OCI-LY1 (cell line): ENCODE data around the gene TMCO1.

Experiments used
- H2AFZ ChIP-seq: fragments of 200-600 bp; sonication (generic), shearing (Covaris generic); 2 replicates; pipeline ENCODE4 v1.6.0; 2014; ENCODE audit warnings: antibody characterized with exemption, mild to moderate bottlenecking, low read length
- H3F3A ChIP-seq: fragments of 200-600 bp; sonication (generic), shearing (Covaris generic); 2 replicates; pipeline ENCODE4 v1.6.0; 2014; ENCODE audit warnings: mild to moderate bottlenecking, antibody characterized with exemption, low read length, moderate library complexity; ENCODE audit not compliant: insufficient read depth
- H3K27ac ChIP-seq: fragments of 200-600 bp; sonication (generic); 2 replicates; pipeline ENCODE4 v1.5.1; 2014; ENCODE audit warnings: low read length, mixed run types, mild to moderate bottlenecking, low read depth; ENCODE audit not compliant: poor library complexity, severe bottlenecking
- H3K27me3 ChIP-seq: fragments of 200-600 bp; sonication (generic); 2 replicates; pipeline ENCODE4 v1.6.0; 2014; ENCODE audit warnings: antibody characterized with exemption, mild to moderate bottlenecking, low read length, moderate library complexity; ENCODE audit not compliant: insufficient read depth
- H3K36me3 ChIP-seq: fragments of 200-600 bp; sonication (generic); 2 replicates; pipeline ENCODE4 v1.6.1; 2014; ENCODE audit warnings: mild to moderate bottlenecking, antibody characterized with exemption, low read length, moderate library complexity, mixed read lengths; ENCODE audit not compliant: insufficient read depth
- H3K4me1 ChIP-seq: fragments of 200-600 bp; sonication (generic); 2 replicates; pipeline ENCODE4 v1.5.1; 2014; ENCODE audit warnings: mild to moderate bottlenecking, low read length, moderate library complexity; ENCODE audit not compliant: insufficient read depth, severe bottlenecking
- H3K4me2 ChIP-seq: fragments of 200-600 bp; sonication (generic), shearing (Covaris generic); 2 replicates; pipeline ENCODE4 v1.6.1; 2014; ENCODE audit warnings: low read length
- H3K4me3 ChIP-seq: fragments of 200-600 bp; sonication (generic); 2 replicates; pipeline ENCODE4 v1.5.1; 2014; ENCODE audit warnings: low read length, low read depth, mild to moderate bottlenecking, mixed read lengths; ENCODE audit not compliant: poor library complexity, severe bottlenecking
- H3K79me2 ChIP-seq: fragments of 200-600 bp; shearing (Covaris generic); 2 replicates; pipeline ENCODE4 v1.6.1; 2016; ENCODE audit warnings: mixed run types, low read length, mixed read lengths; ENCODE audit not compliant: insufficient read depth
- H3K9ac ChIP-seq: fragments of 200-600 bp; sonication (generic), shearing (Covaris generic); 2 replicates; pipeline ENCODE4 v1.6.1; 2014; ENCODE audit warnings: mild to moderate bottlenecking, low read length, mixed read lengths
- H3K9me2 ChIP-seq: fragments of 200-600 bp; sonication (generic), shearing (Covaris generic); 2 replicates; pipeline ENCODE4 v1.6.1; 2014; ENCODE audit warnings: low read depth, mild to moderate bottlenecking, low read length, mixed read lengths
- H3K9me3 ChIP-seq: fragments of 200-600 bp; shearing (Covaris generic); 2 replicates; pipeline ENCODE4 v1.6.1; 2014; ENCODE audit warnings: low read length, mixed read lengths
- H4K20me1 ChIP-seq: fragments of 200-600 bp; sonication (generic), shearing (Covaris generic); 2 replicates; pipeline ENCODE4 v1.6.0; 2016; ENCODE audit warnings: mild to moderate bottlenecking, low read length; ENCODE audit not compliant: insufficient read depth
- EZH2 ChIP-seq: fragments of 200-600 bp; sonication (generic), shearing (Covaris generic); IDR thresholded peaks from 2 replicates; pipeline ENCODE4 v1.8.0; 2017; ENCODE audit warnings: borderline replicate concordance, mixed run types, mild to moderate bottlenecking, antibody characterized with exemption, low read length, moderate library complexity, mixed read lengths
- TF ChIP-seq, protein P1 (sequence below): fragments of 200-600 bp; sonication (generic), shearing (Covaris generic); IDR thresholded peaks from 2 replicates; pipeline ENCODE4 v1.5.1; 2017; ENCODE audit warnings: mild to moderate bottlenecking, antibody characterized with exemption, low read length, moderate library complexity, mixed read lengths

The TMCO1 gene

GRCh38 chr1:165763442-165763841 is 5.2 kb downstream of the TMCO1 start:
- no peak overlapping the region for H2AFZ ChIP-seq
- no peaks in the 10 kb centered on the region for H3F3A ChIP-seq
- H3K9me2 ChIP-seq = no peaks in the 10 kb centered on the region
- no peaks in the 10 kb centered on the region for H4K20me1 ChIP-seq
- no peak overlapping the region for H3K4me2 ChIP-seq
- H3K4me3 ChIP-seq = no peak overlapping the region
- H3K9ac ChIP-seq = no peak overlapping the region
- peaks cover 15% of the 10 kb centered on the region for H3K4me1 ChIP-seq
- no peaks in the 10 kb centered on the region for H3K9me3 ChIP-seq
- H3K27me3 ChIP-seq = no peaks in the 10 kb centered on the region
- TF ChIP-seq, protein P1, sequence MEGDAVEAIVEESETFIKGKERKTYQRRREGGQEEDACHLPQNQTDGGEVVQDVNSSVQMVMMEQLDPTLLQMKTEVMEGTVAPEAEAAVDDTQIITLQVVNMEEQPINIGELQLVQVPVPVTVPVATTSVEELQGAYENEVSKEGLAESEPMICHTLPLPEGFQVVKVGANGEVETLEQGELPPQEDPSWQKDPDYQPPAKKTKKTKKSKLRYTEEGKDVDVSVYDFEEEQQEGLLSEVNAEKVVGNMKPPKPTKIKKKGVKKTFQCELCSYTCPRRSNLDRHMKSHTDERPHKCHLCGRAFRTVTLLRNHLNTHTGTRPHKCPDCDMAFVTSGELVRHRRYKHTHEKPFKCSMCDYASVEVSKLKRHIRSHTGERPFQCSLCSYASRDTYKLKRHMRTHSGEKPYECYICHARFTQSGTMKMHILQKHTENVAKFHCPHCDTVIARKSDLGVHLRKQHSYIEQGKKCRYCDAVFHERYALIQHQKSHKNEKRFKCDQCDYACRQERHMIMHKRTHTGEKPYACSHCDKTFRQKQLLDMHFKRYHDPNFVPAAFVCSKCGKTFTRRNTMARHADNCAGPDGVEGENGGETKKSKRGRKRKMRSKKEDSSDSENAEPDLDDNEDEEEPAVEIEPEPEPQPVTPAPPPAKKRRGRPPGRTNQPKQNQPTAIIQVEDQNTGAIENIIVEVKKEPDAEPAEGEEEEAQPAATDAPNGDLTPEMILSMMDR = no peak
- no peak for TF ChIP-seq EZH2
- peaks cover 7% of the 10 kb centered on the region for H3K79me2 ChIP-seq
- peaks cover 59% of the 10 kb centered on the region for H3K36me3 ChIP-seq
- no peak overlapping the region for H3K27ac ChIP-seq

- Histone ChIP-seq H3F3A (no peaks in the 10 kb centered on the region), H2AFZ (no peak overlapping the region), H3K79me2 (0 out of 2 replicates have a peak, but pooled peaks cover under 1% of the 10 kb centered on the region), H3K36me3 (peaks cover 61% of the 10 kb centered on the region), H3K27ac (no peak overlapping the region), H4K20me1 (no peaks in the 10 kb centered on the region), H3K4me3 (no peak overlapping the region), H3K4me1 (peaks cover 9% of the 10 kb centered on the region), H3K4me2 (no peak overlapping the region), H3K9me2 (no peaks in the 10 kb centered on the region), H3K9ac (no peak overlapping the region), H3K27me3 (no peaks in the 10 kb centered on the region), H3K9me3 (no peaks in the 10 kb centered on the region)
- no peak for TF ChIP-seq EZH2
- TF ChIP-seq, protein P1 = no peak
These were observed 5.9 kb downstream of the TMCO1 start for GRCh38 chr1:165762725-165763124.

DNA sequence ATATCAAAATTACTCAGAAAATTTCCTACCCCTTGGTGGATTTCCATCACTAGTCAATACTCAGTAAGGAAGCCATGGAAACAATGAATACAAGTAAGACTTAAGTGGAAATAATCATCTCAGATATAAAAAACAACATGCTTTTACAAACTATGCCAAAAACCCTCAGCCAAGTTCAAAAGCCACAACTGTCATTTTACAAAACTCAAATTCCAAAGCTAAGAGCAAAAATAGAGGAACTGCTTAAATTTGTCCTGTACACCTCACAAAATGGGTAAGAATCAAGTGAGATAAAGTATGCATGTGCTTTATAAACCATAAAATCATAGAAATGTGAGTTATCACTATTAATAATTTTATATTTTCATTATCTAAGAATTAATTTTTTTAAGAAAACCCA is 9.6 kb downstream of the TMCO1 start:
- Histone ChIP-seq H3K4me1 (no peaks in the 10 kb centered on the region), H3K27ac (no peak overlapping the region), H3K9me2 (no peaks in the 10 kb centered on the region), H3K79me2 (0 out of 2 replicates have a peak, but pooled peaks cover 3% of the 10 kb centered on the region), H3K27me3 (no peaks in the 10 kb centered on the region), H3K4me3 (no peak overlapping the region), H3K4me2 (no peak overlapping the region), H2AFZ (no peak overlapping the region), H3K36me3 (peaks cover 46% of the 10 kb centered on the region), H4K20me1 (no peaks in the 10 kb centered on the region), H3K9ac (no peak overlapping the region), H3K9me3 (no peaks in the 10 kb centered on the region), H3F3A (no peaks in the 10 kb centered on the region)
- TF ChIP-seq, protein P1 = no peak
- TF ChIP-seq EZH2 = no peak
